Adipose tissue (tissue), 3 donors: ENCODE results near the gene GPC1. TPM values are rescaled to one million over a fixed set of nuclear protein-coding genes. Genes with fewer than 3 reads are reported as not detected.

Experiments
- H3K27ac ChIP-seq: one replicate; pipeline ENCODE4 v1.5.1; 2013; ENCODE audit warnings: low read depth, low read length
- WGBS, 3 donors: extraction: QIAGEN DNeasy Blood & Tissue Kit; methylation state at CpG; one replicate each; pipeline ENCODE4 v1.1.7; 2013; 5-methylcytosine and 5-hydroxymethylcytosine counted together
- polyA plus RNA-seq, 3 donors: library from polyadenylated mRNA; stranded (reverse); fragments of 200-250 nt; gene quantifications; one replicate each; pipeline ENCODE4 v1.2.3, GENCODE V29; 2013
- donor health status: healthy with polysubstance abuse.
- donor health status: Bipolar disorder and iron deficiency.
- donor health status: healthy.

GPC1 gene
- polyA plus RNA-seq, 3 donors: 22.5 to 62.0 (median 27.1) TPM

- H3K27ac ChIP-seq: no peak overlapping the region
- WGBS, 3 donors: 85 to 91% (median 89%) methylated on average over 6 of the region's 6 CpGs
These were observed 10.2 kb upstream of the GPC1 start for GRCh38 chr2:240425236-240425615.

GRCh38 chr2:240425697-240426096 is 9.8 kb upstream of the GPC1 start:
- H3K27ac ChIP-seq: no peak overlapping the region
- 88 to 92% (median 90%) methylated on average over 5 of the region's 5 CpGs for WGBS, 3 donors

DNA sequence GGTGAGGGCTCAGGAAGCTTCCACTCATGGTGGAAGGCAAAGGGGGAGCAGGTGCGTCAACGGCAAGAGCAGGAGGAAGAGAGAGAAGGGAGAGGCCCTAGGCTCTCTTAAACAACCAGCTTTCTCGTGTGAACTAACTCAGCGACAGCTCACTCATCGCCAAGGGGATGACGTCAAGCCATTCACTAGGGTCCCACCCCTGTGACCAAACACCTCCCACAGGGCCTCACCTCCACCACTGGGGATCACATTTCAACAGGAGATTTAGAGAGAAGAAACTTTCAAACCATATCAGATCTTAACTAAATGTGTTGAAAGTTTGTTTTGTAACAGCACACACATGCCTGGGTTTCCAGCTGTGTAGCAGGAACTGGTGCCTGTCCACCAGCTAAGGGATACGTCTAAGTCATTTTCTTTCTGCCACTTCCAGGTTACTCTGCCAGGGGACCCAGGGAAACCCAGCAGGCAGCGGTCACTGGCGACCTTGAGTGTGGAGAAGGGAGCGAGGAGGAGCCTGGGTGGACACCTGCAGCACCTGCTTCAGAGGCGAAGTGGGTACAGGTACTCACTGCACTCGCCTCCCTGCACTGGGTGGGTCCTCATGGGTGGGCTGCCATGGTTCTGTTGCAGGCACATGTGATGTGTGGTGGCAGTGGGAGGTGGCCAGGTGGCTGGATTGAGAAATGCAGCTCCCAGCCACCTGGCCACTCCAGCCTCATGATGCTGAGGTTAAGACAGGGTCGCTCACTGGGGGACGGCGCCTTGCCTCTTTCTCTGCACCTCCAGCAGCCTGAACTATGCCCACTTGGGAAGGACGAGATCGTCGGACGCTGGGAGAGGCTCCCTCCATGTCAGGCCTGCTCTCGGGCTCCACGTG is 8.4 kb upstream of the GPC1 start:
- WGBS, 3 donors: 55 to 69% (median 69%) methylated on average over 21 of the region's 21 CpGs
- no peak overlapping the region for H3K27ac ChIP-seq

- H3K27ac ChIP-seq: no peak overlapping the region
These were observed 7.7 kb upstream of the GPC1 start for GRCh38 chr2:240427729-240428128.

DNA sequence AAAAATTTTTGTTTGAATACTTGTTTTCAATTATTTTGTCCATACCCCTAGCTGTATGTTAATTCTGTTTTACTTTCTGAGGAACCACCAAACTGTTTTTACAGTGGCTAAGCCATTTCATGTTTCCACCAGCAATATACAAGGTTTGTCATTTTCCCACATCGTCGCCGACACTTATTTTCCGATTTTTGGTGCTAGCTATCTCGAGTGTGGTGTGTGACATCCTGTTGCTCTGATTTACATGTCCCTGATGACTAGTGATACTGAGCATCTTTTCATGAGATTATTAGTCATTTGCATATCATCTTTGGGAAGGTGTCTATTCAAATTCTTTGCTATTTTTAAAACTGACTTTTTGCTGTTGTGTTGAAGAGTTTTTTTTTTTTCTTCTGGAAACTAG is 7.2 kb upstream of the GPC1 start:
- 84 to 93% (median 89%) methylated on average over 5 of the region's 5 CpGs for WGBS, 3 donors
- no peak overlapping the region for H3K27ac ChIP-seq

More at GRCh38 chr2:240427729-240428128, 7.7 kb upstream of the GPC1 start:
- WGBS, 3 donors: 76 to 82% (median 81%) methylated on average over 6 of the region's 6 CpGs

DNA sequence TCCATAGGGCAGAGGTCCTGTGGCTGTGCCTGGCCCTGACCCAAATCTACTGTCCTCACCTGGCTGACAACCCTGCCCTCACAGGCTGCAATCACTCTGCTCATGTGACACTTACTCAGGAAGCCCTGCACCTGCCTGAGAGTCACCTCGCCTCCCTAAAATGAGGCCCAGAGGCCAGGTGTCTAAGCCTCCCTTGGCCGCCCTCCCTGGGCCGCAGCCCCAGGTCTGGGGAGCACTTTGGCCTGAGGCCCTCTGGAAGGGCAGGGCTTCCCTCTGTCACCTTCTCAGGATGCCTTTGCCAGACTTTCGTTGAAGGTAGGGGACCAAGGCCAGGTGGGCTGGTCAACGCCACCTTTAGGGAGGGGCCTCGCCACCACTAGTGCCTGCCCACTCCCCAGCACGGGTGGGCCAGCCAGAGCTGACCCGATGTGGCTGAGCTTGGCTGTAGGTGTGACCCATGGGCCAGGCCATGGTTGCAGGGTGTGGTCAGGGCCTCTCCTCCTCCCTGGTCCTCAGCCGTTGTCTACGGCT is 6.1 kb upstream of the GPC1 start:
- 78 to 83% (median 82%) methylated on average over 10 of the region's 10 CpGs for WGBS, 3 donors
- no peak overlapping the region for H3K27ac ChIP-seq

GRCh38 chr2:240429872-240430491 is 5.5 kb upstream of the GPC1 start:
- 87 to 89% (median 88%) methylated on average over 14 of the region's 14 CpGs for WGBS, 3 donors
- H3K27ac ChIP-seq: no peak overlapping the region

DNA sequence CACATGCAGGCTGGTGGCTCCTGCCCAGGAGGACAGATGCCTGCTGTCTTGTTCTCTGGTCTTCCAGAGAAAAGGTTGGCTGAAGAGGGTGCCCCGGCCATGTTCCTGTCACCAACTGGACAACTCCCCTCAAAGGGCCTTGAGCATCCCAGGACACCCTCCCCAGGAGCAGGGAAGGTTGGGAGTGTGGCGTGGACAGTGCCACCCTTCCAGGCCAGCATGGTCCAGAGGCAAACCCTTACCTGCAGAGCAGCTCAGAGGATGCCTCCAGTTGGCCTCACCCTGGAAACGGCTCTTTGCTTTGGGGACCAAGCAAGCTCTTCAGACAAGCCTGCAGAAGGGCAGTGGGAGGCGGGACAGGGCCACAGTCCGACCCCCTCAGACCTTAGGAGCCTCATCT is 4.9 kb upstream of the GPC1 start:
- H3K27ac ChIP-seq: no peak overlapping the region
- WGBS, 3 donors: 87 to 92% (median 90%) methylated on average over 5 of the region's 5 CpGs

- no peak overlapping the region for H3K27ac ChIP-seq
- 79 to 84% (median 83%) methylated on average over 3 of the region's 3 CpGs for WGBS, 3 donors
These were observed 4.2 kb upstream of the GPC1 start for GRCh38 chr2:240431271-240431660.

DNA sequence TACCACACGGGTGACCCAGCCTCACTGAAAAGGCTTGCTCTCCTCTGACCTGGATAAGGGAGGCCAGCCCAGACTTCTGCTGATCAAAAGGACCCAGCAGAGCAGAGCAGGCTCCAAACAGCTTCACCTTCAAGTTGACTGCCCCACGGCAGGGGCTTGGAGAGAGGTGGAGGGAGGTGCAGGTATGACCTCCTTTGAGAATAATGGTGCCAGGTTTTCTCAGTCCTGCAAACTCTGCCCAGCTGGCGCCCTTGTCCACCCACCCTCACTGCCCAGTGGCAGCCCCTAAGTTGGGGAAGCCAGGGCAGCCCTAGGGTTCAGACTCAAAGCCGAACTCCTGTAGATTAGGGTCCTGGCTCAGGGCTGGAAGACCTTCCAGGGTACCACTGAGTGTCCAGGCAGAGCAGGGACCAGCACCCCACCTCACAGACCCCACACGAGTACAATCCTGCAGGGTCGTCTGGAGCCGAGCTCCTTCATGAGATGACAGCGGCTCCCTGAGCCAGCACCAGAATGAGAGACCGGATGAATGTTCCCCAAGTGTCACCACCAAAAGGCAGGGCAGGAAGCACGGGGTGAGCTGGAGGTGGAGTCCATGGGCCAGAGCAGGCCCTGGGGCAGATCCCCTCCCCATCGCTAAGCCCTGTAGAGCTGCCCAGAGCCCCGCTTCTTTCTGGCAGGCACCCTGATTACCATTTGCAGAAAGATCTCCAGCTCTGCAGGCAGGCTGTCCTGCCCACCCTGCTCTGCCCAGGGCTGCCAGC is 3.6 kb upstream of the GPC1 start:
- no peak overlapping the region for H3K27ac ChIP-seq
- 72 to 83% (median 78%) methylated on average over 11 to 12 of the region's 12 CpGs for WGBS, 3 donors

DNA sequence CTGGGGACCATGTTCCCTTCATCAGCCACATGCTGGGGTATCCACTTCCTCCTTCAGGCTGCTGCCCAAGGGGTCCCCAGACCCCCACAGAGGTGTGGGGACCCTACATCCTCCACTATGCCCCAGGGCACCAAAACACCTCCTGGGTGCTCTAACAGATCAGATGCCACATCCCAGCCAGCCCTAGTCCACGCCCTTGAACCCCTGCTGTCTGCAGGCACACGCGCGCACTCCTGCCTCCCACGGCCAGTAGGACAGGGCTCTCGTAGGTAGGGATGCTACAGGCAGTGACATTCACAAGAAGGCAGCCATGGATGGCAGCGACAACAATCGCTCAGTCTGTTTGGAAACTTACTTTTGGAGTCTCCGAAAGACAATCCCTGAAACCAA is 3.0 kb upstream of the GPC1 start:
- WGBS, 3 donors: 85 to 88% (median 86%) methylated on average over 9 of the region's 9 CpGs
- no peak overlapping the region for H3K27ac ChIP-seq

DNA sequence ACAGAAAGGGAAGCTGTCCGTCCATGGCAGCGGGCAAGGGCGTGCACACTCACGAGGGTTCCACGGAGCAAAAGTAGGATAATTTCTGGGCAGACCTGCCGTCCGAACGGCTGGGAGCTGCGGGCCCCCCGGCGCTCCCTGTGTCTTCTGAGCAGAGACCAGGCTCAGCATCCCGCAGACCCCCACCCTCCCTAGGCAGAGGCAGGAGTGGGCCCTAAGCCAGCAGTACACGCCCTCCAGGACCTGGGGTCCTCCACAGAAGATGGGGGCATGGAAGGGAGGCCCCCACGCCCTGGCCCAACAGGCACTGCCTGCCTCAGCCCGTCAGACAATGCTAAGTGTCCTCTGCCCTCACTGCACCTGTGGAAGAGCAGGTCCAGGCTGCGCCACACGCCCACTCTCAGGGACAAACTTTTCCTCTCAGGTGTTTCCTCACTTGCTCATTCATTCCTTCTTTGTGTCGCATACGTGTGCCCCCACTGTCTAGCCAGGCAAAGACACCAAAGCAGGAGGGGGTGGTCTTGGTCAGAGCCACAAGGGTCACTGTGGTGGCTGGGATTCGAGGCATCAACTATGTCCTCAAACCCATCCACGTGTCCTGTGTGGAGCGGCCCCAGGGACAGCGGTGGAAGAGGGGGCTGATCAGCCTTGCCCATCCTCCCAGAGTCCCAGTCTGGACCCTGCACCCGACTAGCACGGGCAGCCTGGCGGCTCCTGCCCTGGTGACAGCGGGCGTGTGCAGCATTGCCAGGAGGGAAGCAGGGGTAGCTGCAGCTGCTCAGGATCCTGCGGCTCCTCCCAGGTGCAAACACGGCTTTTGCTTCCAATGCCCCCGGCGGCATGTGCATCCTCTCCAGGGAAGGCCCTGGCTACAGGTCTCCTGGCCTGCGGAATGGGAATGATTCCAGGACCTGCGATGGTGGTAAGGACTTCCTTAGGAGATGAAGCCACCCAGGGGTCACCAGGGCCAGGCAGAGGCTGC is 2.4 kb upstream of the GPC1 start:
- WGBS, 3 donors: 82 to 83% (median 83%) methylated on average over 33 to 34 of the region's 34 CpGs
- H3K27ac ChIP-seq: peak overlapping the region; percentile 35

DNA sequence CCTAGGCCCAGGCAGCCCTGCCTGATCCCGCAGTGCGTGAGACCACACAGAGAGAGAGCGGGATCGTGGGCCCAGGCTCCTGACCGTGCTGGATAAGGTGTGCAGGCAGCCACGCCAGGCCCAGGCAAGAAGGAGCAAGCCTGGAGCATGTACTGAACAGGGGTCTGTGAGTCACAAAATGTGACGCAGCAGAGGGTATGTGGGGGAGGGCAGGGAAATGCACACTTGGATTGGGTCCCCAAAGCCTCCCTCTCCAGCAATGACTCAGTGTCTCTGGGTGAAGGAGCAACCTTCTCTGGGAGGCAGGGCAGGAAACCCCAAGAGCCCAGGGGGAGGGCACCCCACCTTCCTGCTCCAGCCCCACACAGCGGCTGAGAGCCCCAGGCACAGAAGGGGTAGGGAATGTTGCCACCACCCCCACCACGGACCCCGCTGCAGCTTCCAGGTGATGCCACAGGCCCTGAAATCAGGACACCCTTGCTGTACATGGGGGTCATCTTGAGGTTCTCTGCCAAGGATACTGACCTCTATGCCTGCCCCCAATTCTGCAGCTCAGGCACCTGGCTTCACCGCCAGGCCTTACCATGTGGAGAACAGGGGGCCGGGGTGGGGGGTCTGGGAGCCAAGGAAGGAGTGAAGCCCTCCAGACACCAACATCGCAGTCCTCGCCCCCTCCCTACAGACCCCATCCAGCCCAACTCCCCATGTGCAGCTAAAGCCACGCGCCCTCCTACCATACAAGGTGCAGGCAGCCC is 1.3 kb upstream of the GPC1 start:
- WGBS, 3 donors: 72 to 83% (median 74%) methylated on average over 16 of the region's 16 CpGs

DNA sequence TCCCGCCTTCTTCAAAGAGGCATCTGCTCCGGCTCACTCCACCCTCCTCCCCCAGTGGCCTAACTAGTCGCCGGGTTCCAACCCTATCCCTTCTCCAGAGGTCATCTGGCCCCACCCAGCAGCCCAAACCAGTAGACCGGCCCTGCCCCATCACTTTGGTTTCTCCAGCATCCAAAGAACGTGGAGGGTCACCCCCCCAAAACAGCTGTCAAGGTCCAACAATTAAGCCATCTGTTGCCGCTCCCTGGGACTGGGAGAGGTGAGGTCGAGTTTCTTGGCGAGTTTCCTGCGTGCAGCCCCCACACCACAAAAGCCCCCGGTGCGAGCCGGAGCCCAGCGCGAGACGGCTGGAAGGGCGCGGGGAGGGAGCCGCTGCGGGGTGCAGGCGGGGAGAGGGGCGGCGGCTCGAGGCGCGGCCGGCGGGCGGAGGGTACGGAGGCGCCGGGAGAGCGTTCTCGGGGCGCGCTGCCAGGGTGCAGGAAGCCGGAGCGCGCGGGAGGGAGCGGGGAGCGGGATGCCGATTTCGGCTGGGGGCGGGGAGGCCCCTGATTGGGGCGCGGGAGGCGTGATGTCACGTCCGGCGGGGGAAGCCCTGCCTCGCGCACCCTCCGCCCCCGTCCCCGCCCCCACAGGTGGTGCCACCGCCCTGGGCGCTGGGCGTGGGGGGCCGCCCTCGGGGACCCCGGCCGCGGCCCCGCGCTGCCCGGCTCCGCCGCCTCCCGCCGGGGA is 571 bp upstream of the GPC1 start:
- 1 to 4% (median 3%) methylated on average over 30 to 66 of the region's 71 CpGs for WGBS, 3 donors
- no peak overlapping the region for H3K27ac ChIP-seq

More for the DNA sequence above, 1.3 kb upstream of the GPC1 start:
- H3K27ac ChIP-seq: peak overlapping the region; percentile 67

- H3K27ac ChIP-seq: no peak overlapping the region
- 1% methylated on average over 48 to 88 of the region's 88 CpGs for WGBS, 3 donors
These were observed 652 bp downstream of the GPC1 start for GRCh38 chr2:240435948-240436682.
